Measurements from ENCODE around the gene SCARB2. TPM values are rescaled to one million over a fixed set of nuclear protein-coding genes. Genes with fewer than 3 reads are reported as not detected.

The SCARB2 gene
- total and polyA plus RNA-seq, 4 donors, result 58.2 to 136 (median 73.7) TPM

GRCh38 chr4:76166480-76166879 is 47.1 kb downstream of the SCARB2 start:
- H3K27me3 ChIP-seq (ENCODE audit: control insufficient read depth in 4 of 4, insufficient read depth in 4 of 4, low read length in 3 of 4), result no peaks in the 10 kb centered on the region
- no peak overlapping the region for H3K27ac ChIP-seq (ENCODE audit: low read depth in 1 of 2, low read length in 2 of 2)
- no peak overlapping the region for H3K4me3 ChIP-seq (ENCODE audit: low read depth in 1 of 3, low read length in 3 of 3)
- H3K9me3 ChIP-seq (ENCODE audit: control insufficient read depth in 4 of 4, low read length in 3 of 4), result no peaks in the 10 kb centered on the region
- H3K4me1 ChIP-seq (ENCODE audit: control insufficient read depth in 4 of 4, insufficient read depth in 4 of 4, low read length in 3 of 4), result no peaks in the 10 kb centered on the region
- no peak for DNase-seq (ENCODE audit: low spot score)
- H3K9ac ChIP-seq (ENCODE audit: low read depth in 1 of 2, low read length in 2 of 2), result no peak overlapping the region
- 94% methylated on average over 3 of the region's 3 CpGs for WGBS
- no peak for TF ChIP-seq TAF1 (conservative IDR thresholded peaks at IDR 0.05)
- no peak for TF ChIP-seq RXRA (IDR thresholded peaks at IDR 0.05)
- TF ChIP-seq HNF4G (IDR thresholded peaks at IDR 0.05), result no peak
- TF ChIP-seq MAX (IDR thresholded peaks at IDR 0.05), result no peak
- no peak for TF ChIP-seq GABPA (IDR thresholded peaks at IDR 0.05 in 1 of 2, conservative IDR thresholded peaks at IDR 0.05 in 1 of 2)
- no peak for TF ChIP-seq ATF3 (IDR thresholded peaks at IDR 0.05)
- no peak for TF ChIP-seq ZBTB33 (IDR thresholded peaks at IDR 0.05)
- TF ChIP-seq JUND (IDR thresholded peaks at IDR 0.05), result no peak
- TF ChIP-seq SP1 (IDR thresholded peaks at IDR 0.05), result no peak
- peaks cover 22 to 79% (median 64%) of the 10 kb centered on the region in 4 donors for H3K36me3 ChIP-seq (ENCODE audit: control insufficient read depth in 4 of 4, insufficient read depth in 3 of 4, low read depth in 1 of 4, low read length in 3 of 4)

- Histone ChIP-seq H3K9me3 (ENCODE audit: control insufficient read depth in 4 of 4, low read length in 3 of 4) (no peaks in the 10 kb centered on the region), H3K36me3 (ENCODE audit: control insufficient read depth in 4 of 4, insufficient read depth in 3 of 4, low read depth in 1 of 4, low read length in 3 of 4) (peaks cover 12 to 51% (median 44%) of the 10 kb centered on the region in 4 donors), H3K4me1 (ENCODE audit: control insufficient read depth in 4 of 4, insufficient read depth in 4 of 4, low read length in 3 of 4) (no peaks in the 10 kb centered on the region), H3K27ac (ENCODE audit: low read depth in 1 of 2, low read length in 2 of 2) (no peak overlapping the region), H3K27me3 (ENCODE audit: control insufficient read depth in 4 of 4, insufficient read depth in 4 of 4, low read length in 3 of 4) (no peaks in the 10 kb centered on the region), H3K9ac (ENCODE audit: low read depth in 1 of 2, low read length in 2 of 2) (no peak overlapping the region), H3K4me3 (ENCODE audit: low read depth in 1 of 3, low read length in 3 of 3) (no peak overlapping the region)
- no peak for TF ChIP-seq ZBTB33 (IDR thresholded peaks at IDR 0.05)
- no peak for TF ChIP-seq REST (IDR thresholded peaks at IDR 0.05)
- TF ChIP-seq CTCF (IDR thresholded peaks at IDR 0.05; ENCODE audit: low read depth, low read length, missing input control), result no peak
- no peak for TF ChIP-seq FOXA2 (IDR thresholded peaks at IDR 0.05)
- TF ChIP-seq YY1 (IDR thresholded peaks at IDR 0.05), result no peak
- TF ChIP-seq HNF4G (IDR thresholded peaks at IDR 0.05), result no peak
- no peak for TF ChIP-seq RAD21 (IDR thresholded peaks at IDR 0.05)
- DNase-seq (ENCODE audit: low spot score), result no peak
- 48% methylated on average over 2 of the region's 2 CpGs for WGBS
Observed at GRCh38 chr4:76160355-76160754, 53.3 kb downstream of the SCARB2 start.

Measured in liver (tissue), 9 donors.